H1 (cell line): ENCODE data around the gene FMO5. TPM values are rescaled to one million over a fixed set of nuclear protein-coding genes. Genes with fewer than 3 reads are reported as not detected.

ENCODE experiments used
- CTCF ChIA-PET: fragments of 300-600 bp; sonication (Branson Sonifier 250); formaldehyde crosslinking; loops from one replicate; lab custom pipeline; 2021; ENCODE audit not compliant: partially characterized antibody; lab: Charles Lee
- POLR2A ChIA-PET: fragments of 300-600 bp; sonication (Branson Sonifier 250); formaldehyde crosslinking; loops from one replicate; lab custom pipeline; 2021; ENCODE audit warnings: inconsistent platforms; ENCODE audit not compliant: partially characterized antibody; lab: Charles Lee
- DNase-seq, 2 experiments: peaks; one replicate each; pipeline versions ENCODE4 v3.0.0 to v3.0.0-alpha.2; 2010 to 2022; ENCODE audit warnings: low spot score in 2 of 2, low read depth in 1 of 2, mixed read lengths in 1 of 2
- FAIRE-seq: peaks from 2 replicates; lab custom pipeline; 2011; peaks lifted over from hg19 to GRCh38; lab: Jason Lieb, UNC
- H2AFZ ChIP-seq: 2 replicates; pipeline ENCODE4 v1.8.1; 2012; ENCODE audit warnings: low read length, inconsistent platforms
- H2AK5ac ChIP-seq: 2 replicates; pipeline ENCODE4 v1.6.1; 2013; ENCODE audit warnings: low read depth, low read length
- H2BK120ac ChIP-seq: replicated peaks from 2 replicates; pipeline ENCODE3; 2013; ENCODE audit warnings: low read depth, low read length, inconsistent platforms
- H2BK12ac ChIP-seq: 2 replicates; pipeline ENCODE4 v1.6.1; 2013; ENCODE audit warnings: low read depth, low read length
- H2BK15ac ChIP-seq: 2 replicates; pipeline ENCODE4 v1.6.1; 2013; ENCODE audit warnings: low read length
- H2BK20ac ChIP-seq: 2 replicates; pipeline ENCODE4 v1.6.1; 2013; ENCODE audit warnings: low read length
- H2BK5ac ChIP-seq: 2 replicates; pipeline ENCODE4 v1.6.1; 2013; ENCODE audit warnings: low read depth, low read length
- H3K14ac ChIP-seq: 2 replicates; pipeline ENCODE4 v1.6.1; 2013; ENCODE audit warnings: inconsistent platforms; ENCODE audit not compliant: insufficient read length
- H3K18ac ChIP-seq: 2 replicates; pipeline ENCODE4 v1.6.1; 2013; ENCODE audit warnings: low read length; ENCODE audit errors: extremely low read depth
- H3K23ac ChIP-seq: 2 replicates; pipeline ENCODE4 v1.6.1; 2013; ENCODE audit warnings: inconsistent platforms; ENCODE audit not compliant: insufficient read length
- H3K23me2 ChIP-seq: 2 replicates; pipeline ENCODE4 v1.6.1; 2013; ENCODE audit warnings: low read depth, low read length
- H3K27ac ChIP-seq: 2 replicates; pipeline ENCODE4 v1.6.1; 2011; ENCODE audit warnings: low read depth, low read length, inconsistent platforms
- H3K27me3 ChIP-seq, 4 experiments: replicated peaks in 1 of 4; 1 replicate in 1 of 4; 2 replicates in 3 of 4; pipeline versions ENCODE4 v1.6.1 to v1.8.1; 2011 to 2013; ENCODE audit warnings: low read length in 3 of 4, mild to moderate bottlenecking in 3 of 4, inconsistent platforms in 2 of 4, mixed read lengths in 2 of 4, moderate library complexity in 1 of 4; ENCODE audit not compliant: control insufficient read depth in 3 of 4, insufficient read depth in 3 of 4; ENCODE audit errors: extremely low read depth in 1 of 4
- H3K36me3 ChIP-seq, 4 experiments: 2 replicates each; pipeline versions ENCODE4 v1.6.1 to v1.8.1; 2011 to 2013; ENCODE audit warnings: mild to moderate bottlenecking in 4 of 4, low read length in 3 of 4, moderate library complexity in 2 of 4, control low read depth in 1 of 4, inconsistent platforms in 1 of 4; ENCODE audit not compliant: insufficient read depth in 4 of 4, control insufficient read depth in 2 of 4
- H3K4ac ChIP-seq: replicated peaks from 2 replicates; pipeline ENCODE3; 2013; ENCODE audit warnings: low read length, low read depth, mixed read lengths, inconsistent platforms; ENCODE audit not compliant: insufficient read length
- H3K4me1 ChIP-seq, 4 experiments: replicated peaks in 1 of 4; 1 replicate in 1 of 4; 2 replicates in 3 of 4; pipeline versions ENCODE4 v1.6.1 to v1.8.1; 2011 to 2013; ENCODE audit warnings: low read length in 3 of 4, inconsistent platforms in 2 of 4, mixed read lengths in 1 of 4; ENCODE audit not compliant: insufficient read depth in 4 of 4, control insufficient read depth in 3 of 4
- H3K4me2 ChIP-seq, 2 experiments: 2 replicates each; pipeline versions ENCODE4 v1.6.1 to v1.8.1; 2011 to 2013; ENCODE audit warnings: low read depth in 2 of 2, low read length in 2 of 2, control low read depth in 1 of 2, inconsistent platforms in 1 of 2, mild to moderate bottlenecking in 1 of 2; ENCODE audit not compliant: insufficient read depth in 1 of 2
- H3K4me3 ChIP-seq, 4 experiments: fragments of 200-600, 300-600 bp in 1 of 4; sonication (generic), shearing (Covaris generic), sonication (Bioruptor Twin) in 1 of 4; 2 replicates each; pipeline versions ENCODE4 v1.5.1 to v1.8.1; 2011 to 2016; ENCODE audit warnings: low read length in 4 of 4, low read depth in 3 of 4, control low read depth in 2 of 4, inconsistent platforms in 2 of 4, mild to moderate bottlenecking in 2 of 4, mixed read lengths in 1 of 4, moderate library complexity in 1 of 4; ENCODE audit not compliant: insufficient read depth in 2 of 4; ENCODE audit errors: extremely low read depth in 1 of 4
- H3K56ac ChIP-seq: replicated peaks from 2 replicates; pipeline ENCODE3; 2013; ENCODE audit warnings: low read depth, mild to moderate bottlenecking, mixed read lengths, low read length, inconsistent platforms; ENCODE audit not compliant: insufficient read length
- H3K79me1 ChIP-seq: 2 replicates; pipeline ENCODE4 v1.6.1; 2013; ENCODE audit warnings: low read depth, low read length, control low read depth
- H3K79me2 ChIP-seq, 2 experiments: 2 replicates each; pipeline versions ENCODE4 v1.6.1 to v1.8.1; 2012 to 2013; ENCODE audit warnings: low read length in 2 of 2, mild to moderate bottlenecking in 2 of 2, inconsistent platforms in 1 of 2; ENCODE audit not compliant: insufficient read depth in 2 of 2, control insufficient read depth in 1 of 2
- H3K9ac ChIP-seq, 4 experiments: replicated peaks in 1 of 4; 1 replicate in 1 of 4; 2 replicates in 3 of 4; pipeline versions ENCODE4 v1.6.1 to v1.8.1; 2011 to 2013; ENCODE audit warnings: low read depth in 3 of 4, low read length in 3 of 4, control low read depth in 2 of 4, mild to moderate bottlenecking in 2 of 4, moderate library complexity in 2 of 4, inconsistent platforms in 1 of 4; ENCODE audit errors: extremely low read depth in 1 of 4
- H3K9me3 ChIP-seq, 2 experiments: 2 replicates each; pipeline versions ENCODE4 v1.6.1 to v1.8.1; 2012 to 2013; ENCODE audit warnings: mild to moderate bottlenecking in 2 of 2, moderate library complexity in 2 of 2, control low read depth in 1 of 2, inconsistent platforms in 1 of 2, low read depth in 1 of 2, low read length in 1 of 2, mixed read lengths in 1 of 2; ENCODE audit not compliant: insufficient read depth in 2 of 2
- H4K20me1 ChIP-seq, 2 experiments: replicated peaks in 1 of 2; 2 replicates each; pipeline versions ENCODE3 to v1.8.1; 2011 to 2013; ENCODE audit warnings: inconsistent platforms in 2 of 2, low read length in 2 of 2, mild to moderate bottlenecking in 1 of 2; ENCODE audit not compliant: insufficient read depth in 2 of 2, control insufficient read depth in 1 of 2
- H4K5ac ChIP-seq: 2 replicates; pipeline ENCODE4 v1.6.1; 2013; ENCODE audit warnings: low read length, low read depth, mixed read lengths, inconsistent platforms; ENCODE audit not compliant: insufficient read length
- H4K8ac ChIP-seq: 2 replicates; pipeline ENCODE4 v1.8.0; 2013; ENCODE audit warnings: mild to moderate bottlenecking, moderate library complexity, low read length, inconsistent platforms; ENCODE audit not compliant: insufficient read depth; ENCODE audit errors: extremely low read depth
- H4K91ac ChIP-seq: replicated peaks from 2 replicates; pipeline ENCODE3; 2013; ENCODE audit warnings: low read length, mixed read lengths, inconsistent platforms; ENCODE audit not compliant: insufficient read length
- BCL11A ChIP-seq, 2 experiments: IDR thresholded peaks; one replicate each; pipeline ENCODE4 v1.6.1; 2011; ENCODE audit warnings: low read depth in 2 of 2, low read length in 2 of 2, mild to moderate bottlenecking in 2 of 2
- CHD1 ChIP-seq: IDR thresholded peaks from 2 replicates; pipeline ENCODE4 v1.6.1; 2012; ENCODE audit warnings: low read depth, low read length, improper control_type of control experiment
- EP300 ChIP-seq, 2 experiments: IDR thresholded peaks; 1 replicate in 1 of 2; 2 replicates in 1 of 2; pipeline ENCODE4 v1.6.1; 2011 to 2012; ENCODE audit warnings: low read depth in 2 of 2, low read length in 2 of 2, mild to moderate bottlenecking in 2 of 2, borderline replicate concordance in 1 of 2, inconsistent platforms in 1 of 2, moderate library complexity in 1 of 2
- RAD21 ChIP-seq, 2 experiments: IDR thresholded peaks in 1 of 2; conservative IDR thresholded peaks in 1 of 2; 2 replicates each; pipeline ENCODE4 v1.6.1; 2011; ENCODE audit warnings: low read depth in 2 of 2, low read length in 2 of 2, improper control_type of control experiment in 1 of 2, inconsistent platforms in 1 of 2, mild to moderate bottlenecking in 1 of 2, moderate library complexity in 1 of 2
- RXRA ChIP-seq: IDR thresholded peaks from 2 replicates; pipeline ENCODE4 v1.6.1; 2011; ENCODE audit warnings: low read depth, mild to moderate bottlenecking, low read length, moderate library complexity; ENCODE audit not compliant: insufficient read depth
- SUZ12 ChIP-seq: fragments of 200-600 bp; sonication (generic); IDR thresholded peaks from 2 replicates; pipeline ENCODE4 v1.6.1; 2012; ENCODE audit warnings: mild to moderate bottlenecking, inconsistent platforms, low read length, moderate library complexity, mixed read lengths
- TBP ChIP-seq: IDR thresholded peaks from 2 replicates; pipeline ENCODE4 v1.6.1; 2011; ENCODE audit warnings: low read depth, low read length, improper control_type of control experiment
- TCF12 ChIP-seq: IDR thresholded peaks from 2 replicates; pipeline ENCODE4 v1.6.1; 2011; ENCODE audit warnings: low read depth, mild to moderate bottlenecking, low read length
- TEAD4 ChIP-seq: IDR thresholded peaks from 2 replicates; pipeline ENCODE4 v1.6.1; 2012; ENCODE audit warnings: low read depth, low read length, inconsistent platforms, mixed read lengths
- ZNF274 ChIP-seq: IDR thresholded peaks from 2 replicates; pipeline ENCODE4 v1.7.0; 2012; ENCODE audit warnings: low read length, borderline replicate concordance; ENCODE audit errors: extremely low read depth
- WGBS, 2 experiments: shearing (Covaris generic) in 1 of 2; methylation state at CpG; one replicate each; pipeline versions ENCODE4 v1.1.6 to v1.1.7; 2013 to 2015; ENCODE audit warnings: low lambda C conversion rate in 2 of 2, mixed read lengths in 2 of 2, inconsistent platforms in 1 of 2, low coverage in 1 of 2, missing lambda C conversion rate in 1 of 2; ENCODE audit not compliant: insufficient replicate concordance in 2 of 2, insufficient coverage in 1 of 2, insufficient read length in 1 of 2; ENCODE audit errors: extremely low coverage in 1 of 2, missing lambda C conversion rate in 1 of 2; 5-methylcytosine and 5-hydroxymethylcytosine counted together
- polyA plus RNA-seq, 7 experiments: library from polyadenylated mRNA; depleted of rRNA in 3 of 7; stranded (reverse) in 5 of 7; unstranded in 2 of 7; fragments of >200 nt in 5 of 7; fragments of 200-250 nt in 2 of 7; gene quantifications; 1 replicate in 5 of 7; 2 replicates in 1 of 7; 4 replicates in 1 of 7; pipeline versions ENCODE4 v1.2.1 to v1.2.3, GENCODE V29; 2011 to 2013; ENCODE audit warnings: missing spikeins in 2 of 7, mixed read lengths in 2 of 7
- total RNA-seq: library from RNA; stranded (reverse); fragmentation: NEBNext Ultra II Directional; extraction: Animal tissue kit (Norgen Biotek cat#: 25700); gene quantifications from 2 replicates; pipeline ENCODE4 v1.2.1, GENCODE V29; 2021

The FMO5 gene
- total and polyA plus RNA-seq, 2 of the 8 experiments (the other 6 are each of a cell fraction or from before 2014, with no cell fraction given), result 0.27 to 0.34 TPM

DNA sequence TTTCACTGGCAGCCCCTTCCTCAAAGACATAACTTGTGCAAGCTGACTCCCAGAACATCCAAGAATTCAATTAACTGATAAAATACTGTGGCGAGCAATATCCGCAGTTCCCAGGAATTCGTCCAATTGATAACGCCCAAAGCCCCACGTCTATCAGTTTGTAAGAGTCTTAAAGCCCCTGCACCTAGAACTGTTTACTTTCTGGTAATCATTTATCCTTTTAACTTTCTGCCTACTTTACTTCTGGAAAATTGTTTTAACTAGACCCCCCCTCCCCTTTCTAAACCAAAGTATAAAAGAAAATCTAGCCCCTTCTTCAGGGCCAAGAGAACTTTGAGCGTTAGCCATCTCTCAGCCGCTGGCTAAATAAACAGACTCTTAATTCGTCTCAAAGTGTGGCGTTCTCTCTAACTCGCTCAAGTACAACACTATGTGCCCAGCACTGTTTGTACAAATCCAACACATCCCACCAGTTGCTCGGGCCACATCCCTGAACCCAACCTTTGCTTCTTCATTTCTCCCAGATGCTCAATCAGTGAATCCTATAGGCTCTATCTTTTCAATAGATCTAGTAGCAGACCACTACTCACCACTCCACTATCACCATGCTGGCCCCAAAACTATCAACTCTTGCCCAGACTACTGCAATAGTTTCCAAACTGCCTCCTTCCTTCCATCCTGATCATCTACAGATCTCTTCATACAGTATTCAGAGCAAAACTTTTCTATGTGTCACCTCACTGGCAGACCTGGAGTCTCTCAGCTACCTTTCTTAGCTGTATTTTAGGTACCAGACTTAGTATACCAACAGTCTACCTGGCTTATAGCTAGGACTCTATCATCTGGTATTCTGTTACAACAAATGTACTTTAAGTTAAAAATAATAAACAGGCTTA, 14.0 kb upstream of the FMO5 start:
- H3K4me2 ChIP-seq, result no peak overlapping the region
- H4K91ac ChIP-seq, result no peak overlapping the region
- H3K27ac ChIP-seq, result no peak overlapping the region
- no peak for FAIRE-seq
- no peak overlapping the region for H2BK120ac ChIP-seq
- no peak overlapping the region for H2BK15ac ChIP-seq
- DNase-seq, result no peak
- CTCF ChIA-PET, result interaction anchor here (0.5 kb wide), 1 partner anchor 146 kb away, joined by 3 read pairs; no protein-coding TSS in a partner anchor
- H3K18ac ChIP-seq, result no peak overlapping the region
- peaks cover 0 to 10% (median 2%) of the 10 kb centered on the region in 4 experiments; a peak in 3 of 7 replicates for H3K4me1 ChIP-seq
- POLR2A ChIA-PET, result interaction anchor here (1.1 to 3.4 kb wide), 3 partner anchors 66 to 155 kb away, joined by 5 to 19 read pairs (median 6); partner anchors contain the start of gene PRKAB2
- no peaks in the 10 kb centered on the region for H3K27me3 ChIP-seq
- no peak overlapping the region for H3K9ac ChIP-seq
- no peak overlapping the region for H2AFZ ChIP-seq
- no peak overlapping the region for H4K8ac ChIP-seq
- H3K23ac ChIP-seq, result no peak overlapping the region
- no peak overlapping the region; the same call in 1 of the 2 replicates for H2BK5ac ChIP-seq
- no peak overlapping the region for H3K4me3 ChIP-seq
- no peak overlapping the region for H4K5ac ChIP-seq
- no peak overlapping the region for H2BK20ac ChIP-seq
- H3K36me3 ChIP-seq, result no peaks in the 10 kb centered on the region
- H3K79me1 ChIP-seq, result no peaks in the 10 kb centered on the region
- no peak overlapping the region for H3K14ac ChIP-seq
- H2BK12ac ChIP-seq, result peak overlapping the region; percentile 60; the same call in 1 of the 2 replicates
- H3K23me2 ChIP-seq, result peaks cover 4% of the 10 kb centered on the region
- H3K56ac ChIP-seq, result no peak overlapping the region
- H4K20me1 ChIP-seq, result no peaks in the 10 kb centered on the region
- peaks cover 0 to 11% of the 10 kb centered on the region in 2 experiments; a peak in 3 of 4 replicates for H3K79me2 ChIP-seq
- 91% methylated on average over 11 of the region's 11 CpGs; no CpG with 5 or more reads in 1 of the 2 experiments for WGBS, 2 experiments
- H3K9me3 ChIP-seq, result peaks cover 9 to 18% of the 10 kb centered on the region in 2 experiments
- no peak overlapping the region for H3K4ac ChIP-seq
- no peak overlapping the region for H2AK5ac ChIP-seq
- no peak for TF ChIP-seq CHD1
- TF ChIP-seq BCL11A (IDR thresholded peaks at IDR 0.05; ENCODE audit: low read depth in 2 of 2, low read length in 2 of 2), result no peak
- TF ChIP-seq TBP, result no peak
- no peak for TF ChIP-seq RXRA
- no peak for TF ChIP-seq TCF12
- no peak for TF ChIP-seq TEAD4
- TF ChIP-seq ZNF274, result no peak
- no peak for TF ChIP-seq EP300 (IDR thresholded peaks at IDR 0.05; ENCODE audit: borderline replicate concordance in 1 of 2, low read depth in 2 of 2, low read length in 2 of 2)
- no peak for TF ChIP-seq SUZ12
- no peak for TF ChIP-seq RAD21 (IDR thresholded peaks at IDR 0.05 in 1 of 2, conservative IDR thresholded peaks at IDR 0.05 in 1 of 2; ENCODE audit: low read depth in 2 of 2, low read length in 2 of 2)
